Right lung (tissue), 5 donors: ENCODE results near the gene SARNP. TPM values are rescaled to one million over a fixed set of nuclear protein-coding genes. Genes with fewer than 3 reads are reported as not detected.

ENCODE experiments used
- DNase-seq, 2 donors: peaks; one replicate each; pipeline ENCODE4 v3.0.0-alpha.2; 2013
- polyA plus RNA-seq, 5 donors: library from polyadenylated mRNA; unstranded; fragments of 120-200 nt; gene quantifications; one replicate each; pipeline versions ENCODE4 v1.2.1 to v1.2.3, GENCODE V29; 2013; ENCODE audit warnings: inconsistent platforms in 1 of 5, low replicate concordance in 1 of 5; ENCODE audit not compliant: insufficient read length in 5 of 5, insufficient read depth in 1 of 5

Gene SARNP
- polyA plus RNA-seq, 5 donors = 110 to 148 (median 115) TPM

- DNase-seq = no peak
Measured at GRCh38 chr12:55744340-55745030, 73.0 kb downstream of the SARNP start.

- DNase-seq = peak; percentile 55 to 60
Measured at GRCh38 chr12:55743406-55744339, 73.9 kb downstream of the SARNP start.

- DNase-seq = peak; percentile 86 to 87
Measured at GRCh38 chr12:55742719-55743405, 74.7 kb downstream of the SARNP start, which contains the start of gene GDF11. Gene GDF11 (plus strand): TSS chr12:55743122. CDS start chr12:55743317, 195 bp downstream.

GRCh38 chr12:55741931-55742680 is 75.4 kb downstream of the SARNP start:
- DNase-seq = no peak

- DNase-seq = no peak
Measured at GRCh38 chr12:55739025-55739378, 78.5 kb downstream of the SARNP start.

- peak; percentile 88 to 89 for DNase-seq
Measured at GRCh38 chr12:55738123-55739024, 79.2 kb downstream of the SARNP start.

GRCh38 chr12:55737581-55738122 is 79.9 kb downstream of the SARNP start:
- DNase-seq = peak in 1 of 2 donors; percentile 38

- DNase-seq = peak; percentile 47 to 54
Measured at GRCh38 chr12:55736780-55737580, 80.5 kb downstream of the SARNP start.

GRCh38 chr12:55736076-55736475 is 81.4 kb downstream of the SARNP start:
- no peak for DNase-seq

- DNase-seq = no peak
Measured at GRCh38 chr12:55734595-55734994, 82.9 kb downstream of the SARNP start.

GRCh38 chr12:55733858-55734257 is 83.7 kb downstream of the SARNP start:
- DNase-seq = no peak

- no peak for DNase-seq
Measured at GRCh38 chr12:55733021-55733555, 84.4 kb downstream of the SARNP start.

- no peak for DNase-seq
Measured at GRCh38 chr12:55732288-55732687, 85.2 kb downstream of the SARNP start.

GRCh38 chr12:55729819-55730818 is 87.4 kb downstream of the SARNP start:
- peak in 1 of 2 donors; percentile 59 for DNase-seq

- peak; percentile 88 for DNase-seq
Measured at GRCh38 chr12:55728939-55729818, 88.3 kb downstream of the SARNP start, which contains the start of gene CD63. Gene CD63 (minus strand): TSS chr12:55729009. CDS start chr12:55728341, 668 bp downstream.
